Liver (tissue), 9 donors: ENCODE measurements around the gene CCDC80. TPM values are rescaled to one million over a fixed set of nuclear protein-coding genes. Genes with fewer than 3 reads are reported as not detected.
A peak's percentile ranks its signal among the peaks of the same experiment; 100 is the strongest.

ENCODE experiments used
- DNase-seq: peaks from one replicate; pipeline ENCODE4 v3.0.0-alpha.2; 2017; ENCODE audit warnings: low spot score
- H3K27ac ChIP-seq, 2 donors: one replicate each; pipeline ENCODE4 v1.7.0; 2013; ENCODE audit warnings: inconsistent platforms in 2 of 2, low read length in 2 of 2, control low read depth in 1 of 2, low read depth in 1 of 2, mild to moderate bottlenecking in 1 of 2
- H3K27me3 ChIP-seq, 4 donors: one replicate each; pipeline versions ENCODE4 v1.6.1 to v1.7.0; 2013; ENCODE audit warnings: low read length in 3 of 4, inconsistent platforms in 1 of 4, mild to moderate bottlenecking in 1 of 4, moderate library complexity in 1 of 4; ENCODE audit not compliant: control insufficient read depth in 4 of 4, insufficient read depth in 4 of 4
- H3K36me3 ChIP-seq, 4 donors: one replicate each; pipeline versions ENCODE4 v1.6.1 to v1.7.0; 2013; ENCODE audit warnings: low read length in 3 of 4, mild to moderate bottlenecking in 3 of 4, low read depth in 1 of 4, moderate library complexity in 1 of 4; ENCODE audit not compliant: control insufficient read depth in 4 of 4, insufficient read depth in 3 of 4
- H3K4me1 ChIP-seq, 4 donors: one replicate each; pipeline versions ENCODE4 v1.6.1 to v1.7.0; 2013; ENCODE audit warnings: low read length in 3 of 4, mild to moderate bottlenecking in 3 of 4, moderate library complexity in 1 of 4; ENCODE audit not compliant: control insufficient read depth in 4 of 4, insufficient read depth in 4 of 4
- H3K4me3 ChIP-seq, 3 donors: one replicate each; pipeline versions ENCODE4 v1.6.1 to v1.7.0; 2013; ENCODE audit warnings: low read length in 3 of 3, control low read depth in 1 of 3, low read depth in 1 of 3, mild to moderate bottlenecking in 1 of 3
- H3K9ac ChIP-seq, 2 donors: one replicate each; pipeline ENCODE4 v1.7.0; 2013; ENCODE audit warnings: low read length in 2 of 2, mild to moderate bottlenecking in 2 of 2, moderate library complexity in 2 of 2, control low read depth in 1 of 2, low read depth in 1 of 2
- H3K9me3 ChIP-seq, 4 donors: one replicate each; pipeline versions ENCODE4 v1.6.1 to v1.7.0; 2013; ENCODE audit warnings: low read length in 3 of 4; ENCODE audit not compliant: control insufficient read depth in 4 of 4
- CTCF ChIP-seq: fragments of 150-350 bp; IDR thresholded peaks from 2 replicates; pipeline ENCODE4 v1.5.1; 2017; ENCODE audit warnings: improper control_type of control experiment, low read depth, low read length; ENCODE audit not compliant: missing input control
- EGR1 ChIP-seq, 2 donors: IDR thresholded peaks; 2 replicates each; pipeline ENCODE4 v1.6.1; 2016 to 2018; ENCODE audit warnings: antibody characterized with exemption in 2 of 2, low read depth in 2 of 2
- FOXA1 ChIP-seq: IDR thresholded peaks from 2 replicates; pipeline ENCODE4 v1.6.1; 2016; ENCODE audit warnings: antibody characterized with exemption
- FOXA2 ChIP-seq: IDR thresholded peaks from 2 replicates; pipeline ENCODE4 v1.6.1; 2016; ENCODE audit warnings: antibody characterized with exemption
- GABPA ChIP-seq, 2 donors: IDR thresholded peaks in 1 of 2; conservative IDR thresholded peaks in 1 of 2; 2 replicates each; pipeline ENCODE4 v1.6.1; 2016; ENCODE audit warnings: antibody characterized with exemption in 2 of 2, mild to moderate bottlenecking in 1 of 2, moderate library complexity in 1 of 2
- HNF4A ChIP-seq, 2 donors: conservative IDR thresholded peaks; 2 replicates each; pipeline ENCODE4 v1.6.1; 2016; ENCODE audit warnings: antibody characterized with exemption in 2 of 2, mild to moderate bottlenecking in 2 of 2
- HNF4G ChIP-seq: IDR thresholded peaks from 2 replicates; pipeline ENCODE4 v1.6.1; 2016; ENCODE audit warnings: antibody characterized with exemption
- JUND ChIP-seq, 2 donors: IDR thresholded peaks; 2 replicates each; pipeline ENCODE4 v1.6.1; 2016; ENCODE audit warnings: antibody characterized with exemption in 2 of 2
- MAX ChIP-seq: IDR thresholded peaks from 2 replicates; pipeline ENCODE4 v1.6.1; 2016; ENCODE audit warnings: antibody characterized with exemption
- NR2F2 ChIP-seq: IDR thresholded peaks from 2 replicates; pipeline ENCODE4 v1.6.1; 2016; ENCODE audit warnings: antibody characterized with exemption
- REST ChIP-seq: IDR thresholded peaks from 2 replicates; pipeline ENCODE4 v1.6.1; 2016; ENCODE audit warnings: antibody characterized with exemption, mild to moderate bottlenecking
- RXRA ChIP-seq, 2 donors: IDR thresholded peaks; 2 replicates each; pipeline ENCODE4 v1.6.1; 2017 to 2018; ENCODE audit warnings: antibody characterized with exemption in 2 of 2, mild to moderate bottlenecking in 1 of 2
- SP1 ChIP-seq: IDR thresholded peaks from 2 replicates; pipeline ENCODE4 v1.6.1; 2018; ENCODE audit warnings: antibody characterized with exemption, mild to moderate bottlenecking
- TAF1 ChIP-seq: conservative IDR thresholded peaks from 2 replicates; pipeline ENCODE4 v1.6.1; 2016; ENCODE audit warnings: antibody characterized with exemption, mild to moderate bottlenecking
- YY1 ChIP-seq: IDR thresholded peaks from 2 replicates; pipeline ENCODE4 v1.6.1; 2016; ENCODE audit warnings: antibody characterized with exemption, mild to moderate bottlenecking
- ZBTB33 ChIP-seq: IDR thresholded peaks from 2 replicates; pipeline ENCODE4 v1.6.1; 2016; ENCODE audit warnings: antibody characterized with exemption
- WGBS: extraction: QIAGEN DNeasy Blood & Tissue Kit; methylation state at CpG from one replicate; pipeline ENCODE4 v1.1.7; 2013; 5-methylcytosine and 5-hydroxymethylcytosine counted together
- polyA plus RNA-seq, 2 donors: library from polyadenylated mRNA; stranded (reverse) in 1 of 2; unstranded in 1 of 2; fragments of 200-250 nt in 1 of 2; fragments of >200 nt in 1 of 2; fragmentation: Nextera tagmentation in 1 of 2; extraction: Ambion mirVana in 1 of 2; gene quantifications; one replicate each; pipeline versions ENCODE4 v1.2.1 to v1.2.3, GENCODE V29; 2013 to 2015
- total RNA-seq, 2 donors: library from RNA; depleted of rRNA; stranded (reverse); fragments of >200 nt; gene quantifications; one replicate each; pipeline ENCODE4 v1.2.3, GENCODE V29; 2014
- donor health status: healthy.
- donor health status: healthy.
- donor health status: healthy.
- donor health status: healthy.
- donor health status: healthy.

CCDC80 gene
- total RNA-seq = 1 to 10 TPM; 1.0 to 1.2 TPM
- 1 to 10 TPM in 1 of 2 donors, under 1 TPM in 1; 0.17 to 2.1 TPM for polyA plus RNA-seq

GRCh38 chr3:112640930-112641801 lies at the start of gene CCDC80:
Gene CCDC80, minus strand, starts transcription at chr3:112641143. Its CDS starts 1,238 bp downstream, at chr3:112639905.
- H3K4me3 ChIP-seq = peak within 1 kb of the TSS in 1 of 3 donors; percentile 29
- peak within 1 kb of the TSS in 1 of 2 donors; percentile 12 for H3K9ac ChIP-seq
- peak within 1 kb of the TSS in 1 of 2 donors; percentile 13 for H3K27ac ChIP-seq
- H3K9me3 ChIP-seq = no peaks in the 10 kb centered on the region
- DNase-seq = no peak
- no peaks in the 10 kb centered on the region for H3K36me3 ChIP-seq
- TF ChIP-seq GABPA (IDR thresholded peaks at IDR 0.05 in 1 of 2, conservative IDR thresholded peaks at IDR 0.05 in 1 of 2) (no peak), FOXA1 (no peak), MAX (no peak), HNF4A (conservative IDR thresholded peaks at IDR 0.05) (no peak), NR2F2 (no peak), REST (no peak), RXRA (IDR thresholded peaks at IDR 0.05) (no peak), EGR1 (IDR thresholded peaks at IDR 0.05; ENCODE audit: low read depth in 2 of 2) (no peak), HNF4G (no peak), FOXA2 (no peak), SP1 (no peak), CTCF (no peak), TAF1 (no peak), ZBTB33 (no peak), JUND (IDR thresholded peaks at IDR 0.05) (no peak), YY1 (no peak)
- 19% methylated on average over 6 of the region's 6 CpGs for WGBS
- H3K4me1 ChIP-seq = peaks cover 0 to 3% (median 1%) of the 10 kb centered on the region in 4 donors
- peaks cover 0 to 2% (median 0%) of the 10 kb centered on the region in 4 donors for H3K27me3 ChIP-seq
